ENCODE data around the gene LPCAT1. TPM values are rescaled to one million over a fixed set of nuclear protein-coding genes. Genes with fewer than 3 reads are reported as not detected.

LPCAT1 gene
- total RNA-seq: 46.5 and 66.3 TPM in 2 replicates

GRCh38 chr5:1523793-1524480 is at the start of gene LPCAT1:
LPCAT1 (minus strand) TSS chr5:1523960; CDS start chr5:1523844, 116 bp downstream.

DNA sequence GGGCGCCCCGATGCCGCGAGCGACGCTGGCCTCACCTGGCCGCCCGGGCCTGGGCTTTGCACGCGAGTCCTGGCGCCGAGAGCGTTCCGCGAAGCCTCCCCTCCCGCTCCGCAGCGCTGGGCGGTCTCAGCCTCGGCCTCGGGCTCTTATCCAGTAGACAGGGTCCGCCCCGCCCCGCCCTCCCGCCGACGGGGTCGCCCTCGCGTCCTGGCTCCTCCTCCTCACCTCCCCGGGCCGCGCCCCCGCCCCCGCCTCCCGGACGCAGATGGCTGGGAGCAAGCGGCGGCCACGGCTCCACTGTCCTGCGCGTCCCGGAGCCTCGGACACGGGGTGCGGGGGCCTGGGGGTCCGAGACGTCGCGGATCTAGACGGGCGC is 78.5 kb downstream of the LPCAT1 start, which contains the start of gene SLC6A3:
SLC6A3 (minus strand) TSS at position 128 of the 376 bp plus-strand sequence. CDS start 2,243 bp downstream, outside the sequence.

Other genes with a start within 250 kb of the LPCAT1 start
- gene TERT, start 228.9 kb downstream of the LPCAT1 start, total RNA-seq: not detected in 2 replicates
- gene CLPTM1L, start 178.9 kb downstream of the LPCAT1 start, total RNA-seq: 112 and 135 TPM in 2 replicates
- gene SLC6A3, start 78.5 kb downstream of the LPCAT1 start, total RNA-seq: not detected in 2 replicates